Stimulated activated CD4-positive, alpha-beta T cell treated with anti-CD3 and anti-CD28 coated beads, Interleukin-15, amount 100 ng/mL, for 48 hours (primary cell): Measurements from ENCODE around the gene FGA.

Source experiments
- DNase-seq, 2 donors: peaks; one replicate each; pipeline ENCODE4 v3.0.0-alpha.2; 2020; ENCODE audit warnings: low read depth in 2 of 2

The FGA gene

GRCh38 chr4:154590329-154591006, at the start of gene FGA:
FGA (minus strand) TSS chr4:154590742; CDS start chr4:154590687, 55 bp downstream.
- DNase-seq, result no peak

GRCh38 chr4:154634058-154634457, 43.5 kb upstream of the FGA start:
- DNase-seq, result no peak

- DNase-seq, result no peak
Measured at GRCh38 chr4:154631828-154632227, 41.3 kb upstream of the FGA start.

- DNase-seq, result no peak
Measured at GRCh38 chr4:154630324-154630723, 39.8 kb upstream of the FGA start.

GRCh38 chr4:154626793-154627484, 36.4 kb upstream of the FGA start:
- DNase-seq, result peak; percentile 30 to 57

- no peak for DNase-seq
Measured at GRCh38 chr4:154625971-154626370, 35.4 kb upstream of the FGA start.

- no peak for DNase-seq
Measured at GRCh38 chr4:154623995-154624394, 33.5 kb upstream of the FGA start.

- no peak for DNase-seq
Measured at GRCh38 chr4:154623436-154623835, 32.9 kb upstream of the FGA start.

- no peak for DNase-seq
Measured at GRCh38 chr4:154622598-154622997, 32.1 kb upstream of the FGA start.

- no peak for DNase-seq
Measured at GRCh38 chr4:154620111-154620510, 29.6 kb upstream of the FGA start.

GRCh38 chr4:154618708-154619315, 28.3 kb upstream of the FGA start:
- peak; percentile 22 to 41 for DNase-seq

- DNase-seq, result no peak
Measured at GRCh38 chr4:154617820-154618317, 27.3 kb upstream of the FGA start.

GRCh38 chr4:154616731-154617130, 26.2 kb upstream of the FGA start:
- no peak for DNase-seq

GRCh38 chr4:154616287-154616686, 25.7 kb upstream of the FGA start:
- no peak for DNase-seq

- DNase-seq, result no peak
Measured at GRCh38 chr4:154615211-154615610, 24.7 kb upstream of the FGA start.

GRCh38 chr4:154614306-154614705, 23.8 kb upstream of the FGA start:
- no peak for DNase-seq

- no peak for DNase-seq
Measured at GRCh38 chr4:154612472-154613414, 22.2 kb upstream of the FGA start, which contains the start of gene FGG. FGG (minus strand) TSS chr4:154612656; CDS start chr4:154612609, 47 bp downstream.

- DNase-seq, result no peak
Measured at GRCh38 chr4:154611833-154612232, 21.3 kb upstream of the FGA start.

- DNase-seq, result no peak
Measured at GRCh38 chr4:154610582-154610981, 20.0 kb upstream of the FGA start.

GRCh38 chr4:154609532-154609931, 19.0 kb upstream of the FGA start:
- DNase-seq, result no peak
